Medulla oblongata (tissue), 1 donor: ENCODE results near the gene CAMK1D.

Experiments used
- DNase-seq: peaks from one replicate; pipeline ENCODE4 v3.0.0-alpha.2; 2015; ENCODE audit errors: extremely low spot score

Gene CAMK1D

GRCh38 chr10:12400266-12400931 lies 51.1 kb downstream of the CAMK1D start:
- no peak for DNase-seq

GRCh38 chr10:12401466-12401865 lies 52.1 kb downstream of the CAMK1D start:
- no peak for DNase-seq

GRCh38 chr10:12403119-12403518 lies 53.8 kb downstream of the CAMK1D start:
- no peak for DNase-seq

GRCh38 chr10:12405342-12406320 lies 56.3 kb downstream of the CAMK1D start:
- DNase-seq = no peak

GRCh38 chr10:12406764-12407400 lies 57.5 kb downstream of the CAMK1D start:
- no peak for DNase-seq

GRCh38 chr10:12408472-12408871 lies 59.1 kb downstream of the CAMK1D start:
- DNase-seq = no peak

GRCh38 chr10:12409161-12409560 lies 59.8 kb downstream of the CAMK1D start:
- DNase-seq = no peak

- DNase-seq = no peak
Observed at GRCh38 chr10:12409613-12410012, 60.3 kb downstream of the CAMK1D start.

GRCh38 chr10:12412666-12413368 lies 63.5 kb downstream of the CAMK1D start:
- DNase-seq = no peak

- no peak for DNase-seq
Observed at GRCh38 chr10:12413369-12413711, 64.0 kb downstream of the CAMK1D start.

GRCh38 chr10:12414278-12414989 lies 65.1 kb downstream of the CAMK1D start:
- no peak for DNase-seq

- no peak for DNase-seq
Observed at GRCh38 chr10:12416344-12417050, 67.2 kb downstream of the CAMK1D start.

GRCh38 chr10:12417331-12417730 lies 68.0 kb downstream of the CAMK1D start:
- no peak for DNase-seq

- no peak for DNase-seq
Observed at GRCh38 chr10:12418000-12418399, 68.7 kb downstream of the CAMK1D start.

GRCh38 chr10:12418725-12419261 lies 69.4 kb downstream of the CAMK1D start:
- DNase-seq = no peak

GRCh38 chr10:12419262-12419847 lies 70.0 kb downstream of the CAMK1D start:
- no peak for DNase-seq

- DNase-seq = no peak
Observed at GRCh38 chr10:12420530-12421120, 71.3 kb downstream of the CAMK1D start.

GRCh38 chr10:12422189-12422588 lies 72.8 kb downstream of the CAMK1D start:
- no peak for DNase-seq

- DNase-seq = no peak
Observed at GRCh38 chr10:12423896-12424295, 74.5 kb downstream of the CAMK1D start.

GRCh38 chr10:12427276-12427675 lies 77.9 kb downstream of the CAMK1D start:
- DNase-seq = no peak
